K562 (cell line): ENCODE results near the gene MYH3. TPM values are rescaled to one million over a fixed set of nuclear protein-coding genes. Genes with fewer than 3 reads are reported as not detected.

Experiments used
- EGR1 ChIP-seq: fragments of 450-650 bp; conservative IDR thresholded peaks from 2 replicates; pipeline ENCODE4 v1.6.1; 2017; ENCODE audit warnings: mild to moderate bottlenecking
- FIP1L1 ChIP-seq: fragments of 200-400 bp; formaldehyde crosslinking; IDR thresholded peaks from 2 replicates; pipeline ENCODE4 v1.6.1; 2018; ENCODE audit warnings: mild to moderate bottlenecking, low read depth, low read length; ENCODE audit not compliant: poor library complexity, severe bottlenecking
- HNRNPK ChIP-seq: fragments of 200-400 bp; formaldehyde crosslinking; IDR thresholded peaks from one replicate; pipeline ENCODE4 v1.6.1; 2018; ENCODE audit warnings: mild to moderate bottlenecking, low read depth, low read length; ENCODE audit not compliant: poor library complexity, severe bottlenecking
- JUN ChIP-seq, 2 experiments: sonication (generic) in 1 of 2; formaldehyde crosslinking in 1 of 2; IDR thresholded peaks; 2 replicates each; pipeline versions ENCODE4 v1.6.1 to v1.8.0; 2012 to 2022; ENCODE audit warnings: borderline replicate concordance in 2 of 2, mild to moderate bottlenecking in 2 of 2, improper control_type of control experiment in 1 of 2, low read depth in 1 of 2, low read length in 1 of 2, missing genetic modification reagents in 1 of 2
- MAX ChIP-seq: sonication (generic); formaldehyde crosslinking; IDR thresholded peaks from 2 replicates; pipeline ENCODE4 v1.9.0; 2022; ENCODE audit warnings: mild to moderate bottlenecking, missing genetic modification reagents
- NRF1 ChIP-seq, 2 experiments: fragments of 450-650 bp; IDR thresholded peaks in 1 of 2; conservative IDR thresholded peaks in 1 of 2; 2 replicates each; pipeline ENCODE4 v1.6.1; 2014; ENCODE audit warnings: mild to moderate bottlenecking in 2 of 2
- POLR2G ChIP-seq: fragments of 200-400 bp; formaldehyde crosslinking; IDR thresholded peaks from 2 replicates; pipeline ENCODE4 v1.6.1; 2017; ENCODE audit warnings: low read depth, mild to moderate bottlenecking, antibody characterized with exemption, low read length, moderate library complexity
- SMAD1 ChIP-seq: fragments of 150-350 bp; IDR thresholded peaks from 2 replicates; pipeline ENCODE4 v1.6.1; 2014; ENCODE audit warnings: low read length, low read depth; ENCODE audit not compliant: partially characterized antibody
- THAP12 ChIP-seq: fragments of 250-450 bp; sonication (Bioruptor Pico); IDR thresholded peaks from 2 replicates; pipeline ENCODE4 v1.9.0; 2021; ENCODE audit warnings: mild to moderate bottlenecking, inconsistent platforms
- VEZF1 ChIP-seq: fragments of 200-800 bp; sonication (Bioruptor generic); IDR thresholded peaks from 2 replicates; pipeline ENCODE4 v1.6.1; 2017; ENCODE audit warnings: missing genetic modification characterization, missing compliant biosample characterization
- ZNF445 ChIP-seq: fragments of 250-450 bp; sonication (Bioruptor Pico); IDR thresholded peaks from 2 replicates; pipeline ENCODE4 v1.4.0; 2020; ENCODE audit warnings: low read depth, mild to moderate bottlenecking, moderate library complexity
- ZNF79 ChIP-seq: fragments of 250-450 bp; sonication (Bioruptor Pico); IDR thresholded peaks from 2 replicates; pipeline ENCODE4 v1.4.0; 2020; ENCODE audit warnings: low read depth, mild to moderate bottlenecking, moderate library complexity
- polyA plus RNA-seq, 8 experiments: library from polyadenylated mRNA; depleted of rRNA in 4 of 8; stranded (reverse) in 5 of 8; unstranded in 3 of 8; fragments of >200 nt; fragmentation: Nextera tagmentation in 2 of 8; fragmentation: Illumina TruSeq in 1 of 8; extraction: Ambion mirVana in 2 of 8; extraction: Trizol in 1 of 8; gene quantifications; 2 replicates each; pipeline versions ENCODE4 v1.2.1 to v1.2.3, GENCODE V29; 2011 to 2014; ENCODE audit warnings: inconsistent platforms in 1 of 8, missing spikeins in 1 of 8
- total RNA-seq, 7 experiments: library from RNA; depleted of rRNA in 6 of 7; stranded (reverse); fragments of >200 nt in 6 of 7; fragmentation: Illumina TruSeq in 2 of 7; extraction: Trizol in 2 of 7; gene quantifications; 2 replicates each; pipeline versions ENCODE4 v1.2.1 to v1.2.3, GENCODE V29; 2011 to 2021; ENCODE audit warnings: low replicate concordance in 1 of 7
- TF ChIP-seq, protein P1 (sequence below), 2 experiments: IDR thresholded peaks; 2 replicates each; pipeline ENCODE4 v1.6.1; 2011; ENCODE audit warnings: borderline replicate concordance in 1 of 2, control low read depth in 1 of 2, low read depth in 1 of 2, low read length in 1 of 2, mild to moderate bottlenecking in 1 of 2, mixed read lengths in 1 of 2, moderate library complexity in 1 of 2; ENCODE audit not compliant: insufficient read depth in 1 of 2, insufficient read length in 1 of 2, poor library complexity in 1 of 2, severe bottlenecking in 1 of 2; ENCODE audit errors: extremely low read depth in 1 of 2
- TF ChIP-seq, protein P2 (sequence below): fragments of 450-650 bp; IDR thresholded peaks from 2 replicates; pipeline ENCODE4 v1.6.1; 2014; ENCODE audit warnings: low read depth, mild to moderate bottlenecking, moderate library complexity, borderline replicate concordance

MYH3 gene
- total and polyA plus RNA-seq, 9 of the 15 experiments (the other 6 are each of a cell fraction or from before 2014, with no cell fraction given): 0.24 to 0.75 (median 0.40) TPM; not detected in 1

GRCh38 chr17:10697092-10698081 is 40.3 kb upstream of the MYH3 start, which contains the start of the genes ADPRM and SCO1 (continued):
- TF ChIP-seq THAP12 (CRISPR knock-in tag) (no peak; the same call in 1 of the 2 replicates), HNRNPK (no peak), MAX (CRISPR knock-in tag) (peak; percentile 43; the same call in 1 of the 2 replicates), VEZF1 (CRISPR knock-in tag) (peak; percentile 35; the same call in 1 of the 2 replicates), FIP1L1 (no peak), SMAD1 (no peak), JUN (IDR thresholded peaks at IDR 0.05; ENCODE audit: borderline replicate concordance, low read depth, low read length) (no peak), JUN (CRISPR knock-in tag; IDR thresholded peaks at IDR 0.05; ENCODE audit: borderline replicate concordance) (no peak), NRF1 (conservative IDR thresholded peaks at IDR 0.05 in 1 of 2, IDR thresholded peaks at IDR 0.05 in 1 of 2) (peak; percentile 75 to 77), EGR1 (no peak), POLR2G (peak; percentile 98), ZNF445 (CRISPR knock-in tag) (no peak), ZNF79 (no peak)
- TF ChIP-seq, protein P1, sequence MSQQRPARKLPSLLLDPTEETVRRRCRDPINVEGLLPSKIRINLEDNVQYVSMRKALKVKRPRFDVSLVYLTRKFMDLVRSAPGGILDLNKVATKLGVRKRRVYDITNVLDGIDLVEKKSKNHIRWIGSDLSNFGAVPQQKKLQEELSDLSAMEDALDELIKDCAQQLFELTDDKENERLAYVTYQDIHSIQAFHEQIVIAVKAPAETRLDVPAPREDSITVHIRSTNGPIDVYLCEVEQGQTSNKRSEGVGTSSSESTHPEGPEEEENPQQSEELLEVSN (IDR thresholded peaks at IDR 0.05; ENCODE audit: borderline replicate concordance in 1 of 2, extremely low read depth in 1 of 2, insufficient read depth in 1 of 2, insufficient read length in 1 of 2, low read depth in 1 of 2, low read length in 1 of 2, poor library complexity in 1 of 2, severe bottlenecking in 1 of 2): peak; percentile 17 to 26
- TF ChIP-seq, protein P2, sequence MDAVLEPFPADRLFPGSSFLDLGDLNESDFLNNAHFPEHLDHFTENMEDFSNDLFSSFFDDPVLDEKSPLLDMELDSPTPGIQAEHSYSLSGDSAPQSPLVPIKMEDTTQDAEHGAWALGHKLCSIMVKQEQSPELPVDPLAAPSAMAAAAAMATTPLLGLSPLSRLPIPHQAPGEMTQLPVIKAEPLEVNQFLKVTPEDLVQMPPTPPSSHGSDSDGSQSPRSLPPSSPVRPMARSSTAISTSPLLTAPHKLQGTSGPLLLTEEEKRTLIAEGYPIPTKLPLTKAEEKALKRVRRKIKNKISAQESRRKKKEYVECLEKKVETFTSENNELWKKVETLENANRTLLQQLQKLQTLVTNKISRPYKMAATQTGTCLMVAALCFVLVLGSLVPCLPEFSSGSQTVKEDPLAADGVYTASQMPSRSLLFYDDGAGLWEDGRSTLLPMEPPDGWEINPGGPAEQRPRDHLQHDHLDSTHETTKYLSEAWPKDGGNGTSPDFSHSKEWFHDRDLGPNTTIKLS: peak; percentile 60; the same call in 1 of the 2 replicates
